ENCODE data around the gene JAK1. TPM values are rescaled to one million over a fixed set of nuclear protein-coding genes. Genes with fewer than 3 reads are reported as not detected.

JAK1 gene
- total and polyA plus RNA-seq, 10 of the 15 experiments (the other 5 are each of a cell fraction or from before 2014, with no cell fraction given), result 9.6 to 45.5 (median 35.7) TPM

DNA sequence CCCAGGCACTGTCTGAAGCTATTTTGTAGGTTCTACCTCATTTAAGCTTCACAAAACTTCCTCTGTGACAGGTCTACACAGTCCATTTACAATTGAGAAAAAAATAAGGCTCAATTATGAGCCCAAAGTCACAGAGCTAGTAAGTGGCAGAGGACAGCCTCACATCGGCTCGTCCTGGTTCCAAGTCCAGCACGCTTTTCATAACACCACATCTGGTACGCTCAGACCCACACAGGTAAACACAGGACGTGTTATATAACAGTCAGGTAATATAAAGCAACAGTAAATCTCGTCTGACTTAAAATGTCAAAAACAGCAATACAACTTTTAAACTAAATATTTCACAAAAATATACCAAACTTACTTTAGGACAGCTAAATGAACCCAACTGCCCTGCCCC lies 13.1 kb downstream of the JAK1 start:
- DNase-seq (ENCODE audit: low read depth, low spot score) (no peak), ATAC-seq (no peak), FAIRE-seq (no peak)
- TF ChIP-seq, protein P1, sequence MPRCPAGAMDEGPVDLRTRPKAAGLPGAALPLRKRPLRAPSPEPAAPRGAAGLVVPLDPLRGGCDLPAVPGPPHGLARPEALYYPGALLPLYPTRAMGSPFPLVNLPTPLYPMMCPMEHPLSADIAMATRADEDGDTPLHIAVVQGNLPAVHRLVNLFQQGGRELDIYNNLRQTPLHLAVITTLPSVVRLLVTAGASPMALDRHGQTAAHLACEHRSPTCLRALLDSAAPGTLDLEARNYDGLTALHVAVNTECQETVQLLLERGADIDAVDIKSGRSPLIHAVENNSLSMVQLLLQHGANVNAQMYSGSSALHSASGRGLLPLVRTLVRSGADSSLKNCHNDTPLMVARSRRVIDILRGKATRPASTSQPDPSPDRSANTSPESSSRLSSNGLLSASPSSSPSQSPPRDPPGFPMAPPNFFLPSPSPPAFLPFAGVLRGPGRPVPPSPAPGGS (IDR thresholded peaks at IDR 0.05; ENCODE audit: borderline replicate concordance, insufficient read depth, low read depth, low read length, poor library complexity, severe bottlenecking), result no peak
- TF ChIP-seq CBX5 (IDR thresholded peaks at IDR 0.05; ENCODE audit: low read depth) (no peak), MTA2 (IDR thresholded peaks at IDR 0.05; ENCODE audit: low read depth) (no peak), SIN3A (IDR thresholded peaks at IDR 0.05; ENCODE audit: low read depth, low read length) (no peak), ASH2L (IDR thresholded peaks at IDR 0.05; ENCODE audit: borderline replicate concordance, low read depth) (no peak), KAT2A (conservative IDR thresholded peaks at IDR 0.05; ENCODE audit: control insufficient read depth, low read depth, low read length) (no peak), CEBPB (IDR thresholded peaks at IDR 0.05; ENCODE audit: borderline replicate concordance in 1 of 2, low read depth in 2 of 2, low read length in 2 of 2) (no peak), MXI1 (IDR thresholded peaks at IDR 0.05; ENCODE audit: low read depth, low read length) (no peak), POLR2AphosphoS2 (IDR thresholded peaks at IDR 0.05; ENCODE audit: low read depth, low read length) (no peak)
- TF ChIP-seq, protein P2, sequence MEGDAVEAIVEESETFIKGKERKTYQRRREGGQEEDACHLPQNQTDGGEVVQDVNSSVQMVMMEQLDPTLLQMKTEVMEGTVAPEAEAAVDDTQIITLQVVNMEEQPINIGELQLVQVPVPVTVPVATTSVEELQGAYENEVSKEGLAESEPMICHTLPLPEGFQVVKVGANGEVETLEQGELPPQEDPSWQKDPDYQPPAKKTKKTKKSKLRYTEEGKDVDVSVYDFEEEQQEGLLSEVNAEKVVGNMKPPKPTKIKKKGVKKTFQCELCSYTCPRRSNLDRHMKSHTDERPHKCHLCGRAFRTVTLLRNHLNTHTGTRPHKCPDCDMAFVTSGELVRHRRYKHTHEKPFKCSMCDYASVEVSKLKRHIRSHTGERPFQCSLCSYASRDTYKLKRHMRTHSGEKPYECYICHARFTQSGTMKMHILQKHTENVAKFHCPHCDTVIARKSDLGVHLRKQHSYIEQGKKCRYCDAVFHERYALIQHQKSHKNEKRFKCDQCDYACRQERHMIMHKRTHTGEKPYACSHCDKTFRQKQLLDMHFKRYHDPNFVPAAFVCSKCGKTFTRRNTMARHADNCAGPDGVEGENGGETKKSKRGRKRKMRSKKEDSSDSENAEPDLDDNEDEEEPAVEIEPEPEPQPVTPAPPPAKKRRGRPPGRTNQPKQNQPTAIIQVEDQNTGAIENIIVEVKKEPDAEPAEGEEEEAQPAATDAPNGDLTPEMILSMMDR (IDR thresholded peaks at IDR 0.05 in 2 of 3, conservative IDR thresholded peaks at IDR 0.05 in 1 of 3; ENCODE audit: control insufficient read depth in 2 of 3, extremely low read depth in 1 of 3, insufficient read depth in 1 of 3, low read depth in 3 of 3, low read length in 3 of 3), result no peak
- H3K27me3 ChIP-seq (replicated peaks in 1 of 2; ENCODE audit: control insufficient read depth in 2 of 2, insufficient read depth in 2 of 2, low read length in 1 of 2), result no peaks in the 10 kb centered on the region
- in situ Hi-C loops (cut with MboI) (no loop called here), intact Hi-C loops (cut with micrococcal nuclease; ENCODE audit: unreplicated experiment) (no loop called here)
- H3K4me3 ChIP-seq, result no peak overlapping the region
- H3K79me2 ChIP-seq (ENCODE audit: control insufficient read depth, insufficient read depth, low read length), result peaks cover 44% of the 10 kb centered on the region
- POLR2A ChIA-PET, result no interaction called here
- no peak overlapping the region for H3K9ac ChIP-seq (ENCODE audit: control insufficient read depth, insufficient read depth, low read length)
- peaks cover 2% of the 10 kb centered on the region; the same call in 1 of the 2 replicates for H4K20me1 ChIP-seq (ENCODE audit: control insufficient read depth, insufficient read depth)
- no peaks in the 10 kb centered on the region for H3K9me3 ChIP-seq (replicated peaks; ENCODE audit: control insufficient read depth, insufficient read depth, low read length)
- H3K4me1 ChIP-seq (ENCODE audit: control insufficient read depth, insufficient read depth, low read length), result peaks cover 47% of the 10 kb centered on the region
- H3K27ac ChIP-seq (ENCODE audit: control insufficient read depth, insufficient read depth), result no peak overlapping the region
- H3K4me2 ChIP-seq (ENCODE audit: control insufficient read depth, insufficient read depth), result 0 out of 2 replicates have a peak overlapping the region, but pooled peaks have one; percentile 34
- 67% methylated on average over 6 of the region's 6 CpGs for WGBS (ENCODE audit: insufficient coverage, insufficient replicate concordance, low lambda C conversion rate, missing lambda C conversion rate)
- RAD21 ChIA-PET (ENCODE audit: unreplicated experiment), result no interaction called here
- peaks cover 0 to 2% of the 10 kb centered on the region in 2 experiments; a peak in 1 of 4 replicates for H3K36me3 ChIP-seq (ENCODE audit: control insufficient read depth in 2 of 2, insufficient read depth in 2 of 2, low read length in 1 of 2)
- CTCF ChIA-PET, result no interaction called here
- SMC1A ChIA-PET (ENCODE audit: uncharacterized antibody, unreplicated experiment), result interaction anchor here (3.7 kb wide), 1 partner anchor 9 kb away, joined by 13 read pairs; no protein-coding TSS in a partner anchor
- BruUV-seq (replicated peaks), result no TSS peak
- H2AFZ ChIP-seq (ENCODE audit: control insufficient read depth, low read depth, low read length), result no peak overlapping the region
